HCT116 (cell line): Measurements from ENCODE around the gene SH3BP5L. TPM values are rescaled to one million over a fixed set of nuclear protein-coding genes. Genes with fewer than 3 reads are reported as not detected.

ENCODE experiments used
- CBX3 ChIP-seq: IDR thresholded peaks from 2 replicates; pipeline ENCODE4 v1.6.1; 2012; ENCODE audit warnings: low read depth
- EGR1 ChIP-seq: IDR thresholded peaks from 2 replicates; pipeline ENCODE4 v1.6.1; 2012; ENCODE audit warnings: low read depth
- ELF1 ChIP-seq: IDR thresholded peaks from 2 replicates; pipeline ENCODE4 v1.6.1; 2012; ENCODE audit warnings: low read depth, borderline replicate concordance
- EZH2 ChIP-seq: fragments of 200-600 bp; sonication (generic); IDR thresholded peaks from 2 replicates; pipeline ENCODE4 v1.6.1; 2017; ENCODE audit warnings: antibody characterized with exemption, mixed run types
- FOSL1 ChIP-seq: IDR thresholded peaks from 2 replicates; pipeline ENCODE4 v1.6.1; 2012; ENCODE audit warnings: low read depth
- POLR2AphosphoS5 ChIP-seq: IDR thresholded peaks from 2 replicates; pipeline ENCODE4 v1.6.1; 2011; ENCODE audit warnings: mild to moderate bottlenecking, low read depth, low read length, moderate library complexity
- SRF ChIP-seq: IDR thresholded peaks from 2 replicates; pipeline ENCODE4 v1.6.1; 2012; ENCODE audit warnings: low read depth
- YY1 ChIP-seq: IDR thresholded peaks from 2 replicates; pipeline ENCODE4 v1.6.1; 2011; ENCODE audit warnings: low read length, low read depth, moderate library complexity, mild to moderate bottlenecking; ENCODE audit not compliant: insufficient replicate concordance; ENCODE audit errors: extremely low read depth
- ZFX ChIP-seq: fragments of 450-650 bp; IDR thresholded peaks from 2 replicates; pipeline ENCODE4 v1.6.1; 2017
- total RNA-seq: library from RNA; stranded (reverse); gene quantifications from one replicate; pipeline ENCODE4 v1.2.1, GENCODE V29; 2021; ENCODE audit not compliant: unreplicated experiment
- TF ChIP-seq, protein P1 (sequence below), 3 experiments: fragments of 200-600 bp in 1 of 3; sonication (generic) in 1 of 3; IDR thresholded peaks in 2 of 3; conservative IDR thresholded peaks in 1 of 3; 2 replicates each; pipeline ENCODE4 v1.5.1; 2012 to 2017; ENCODE audit warnings: low read depth in 2 of 3, low read length in 2 of 3, antibody characterized with exemption in 1 of 3, borderline replicate concordance in 1 of 3, control low read depth in 1 of 3, mild to moderate bottlenecking in 1 of 3, mixed read lengths in 1 of 3, mixed run types in 1 of 3, moderate library complexity in 1 of 3; ENCODE audit not compliant: insufficient read depth in 1 of 3
- TF ChIP-seq, protein P2 (sequence below): IDR thresholded peaks from 2 replicates; pipeline ENCODE4 v1.6.1; 2012
- TF ChIP-seq, protein P3 (sequence below): IDR thresholded peaks from 2 replicates; pipeline ENCODE4 v1.6.1; 2012
- TF ChIP-seq, protein P4 (sequence below): IDR thresholded peaks from 2 replicates; pipeline ENCODE4 v1.6.1; 2011; ENCODE audit warnings: mild to moderate bottlenecking, low read length, moderate library complexity; ENCODE audit not compliant: insufficient replicate concordance; ENCODE audit errors: extremely low read depth

The SH3BP5L gene
- total RNA-seq, 1 experiment from 2014 or later = 22.3 TPM

DNA sequence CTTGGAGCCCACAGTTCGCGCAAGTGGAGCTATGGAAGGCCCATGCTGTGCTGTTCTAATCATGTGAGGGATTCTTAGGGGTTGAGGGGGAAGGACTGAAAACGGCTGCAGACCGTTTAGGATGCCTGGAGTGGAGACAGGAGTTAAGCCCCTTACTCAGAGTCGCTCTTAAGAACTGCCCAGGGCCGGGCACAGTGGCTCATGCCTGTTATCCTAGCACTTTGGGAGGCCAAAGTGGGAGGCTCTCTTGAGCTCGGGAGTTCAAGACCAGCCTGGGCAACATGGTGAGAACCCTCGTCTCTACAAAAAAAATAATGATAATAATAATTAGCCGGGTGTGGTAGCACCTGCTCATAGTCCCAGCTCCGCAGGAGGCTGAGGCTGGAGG is 13.4 kb upstream of the SH3BP5L start (continued):
- TF ChIP-seq, protein P1, sequence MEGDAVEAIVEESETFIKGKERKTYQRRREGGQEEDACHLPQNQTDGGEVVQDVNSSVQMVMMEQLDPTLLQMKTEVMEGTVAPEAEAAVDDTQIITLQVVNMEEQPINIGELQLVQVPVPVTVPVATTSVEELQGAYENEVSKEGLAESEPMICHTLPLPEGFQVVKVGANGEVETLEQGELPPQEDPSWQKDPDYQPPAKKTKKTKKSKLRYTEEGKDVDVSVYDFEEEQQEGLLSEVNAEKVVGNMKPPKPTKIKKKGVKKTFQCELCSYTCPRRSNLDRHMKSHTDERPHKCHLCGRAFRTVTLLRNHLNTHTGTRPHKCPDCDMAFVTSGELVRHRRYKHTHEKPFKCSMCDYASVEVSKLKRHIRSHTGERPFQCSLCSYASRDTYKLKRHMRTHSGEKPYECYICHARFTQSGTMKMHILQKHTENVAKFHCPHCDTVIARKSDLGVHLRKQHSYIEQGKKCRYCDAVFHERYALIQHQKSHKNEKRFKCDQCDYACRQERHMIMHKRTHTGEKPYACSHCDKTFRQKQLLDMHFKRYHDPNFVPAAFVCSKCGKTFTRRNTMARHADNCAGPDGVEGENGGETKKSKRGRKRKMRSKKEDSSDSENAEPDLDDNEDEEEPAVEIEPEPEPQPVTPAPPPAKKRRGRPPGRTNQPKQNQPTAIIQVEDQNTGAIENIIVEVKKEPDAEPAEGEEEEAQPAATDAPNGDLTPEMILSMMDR (IDR thresholded peaks at IDR 0.05 in 2 of 3, conservative IDR thresholded peaks at IDR 0.05 in 1 of 3; ENCODE audit: borderline replicate concordance in 1 of 3, insufficient read depth in 1 of 3, low read depth in 2 of 3, low read length in 2 of 3) = no peak
- no peak for TF ChIP-seq CBX3
- no peak for TF ChIP-seq SRF
- no peak for TF ChIP-seq ELF1
- TF ChIP-seq POLR2AphosphoS5 = no peak
- TF ChIP-seq ZFX = no peak
- no peak for TF ChIP-seq FOSL1
- TF ChIP-seq, protein P2, sequence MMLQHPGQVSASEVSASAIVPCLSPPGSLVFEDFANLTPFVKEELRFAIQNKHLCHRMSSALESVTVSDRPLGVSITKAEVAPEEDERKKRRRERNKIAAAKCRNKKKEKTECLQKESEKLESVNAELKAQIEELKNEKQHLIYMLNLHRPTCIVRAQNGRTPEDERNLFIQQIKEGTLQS = no peak
- TF ChIP-seq EZH2 = no peak
- TF ChIP-seq EGR1 = no peak
- TF ChIP-seq YY1 = no peak
- TF ChIP-seq, protein P3, sequence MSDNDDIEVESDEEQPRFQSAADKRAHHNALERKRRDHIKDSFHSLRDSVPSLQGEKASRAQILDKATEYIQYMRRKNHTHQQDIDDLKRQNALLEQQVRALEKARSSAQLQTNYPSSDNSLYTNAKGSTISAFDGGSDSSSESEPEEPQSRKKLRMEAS = no peak
- TF ChIP-seq, protein P4, sequence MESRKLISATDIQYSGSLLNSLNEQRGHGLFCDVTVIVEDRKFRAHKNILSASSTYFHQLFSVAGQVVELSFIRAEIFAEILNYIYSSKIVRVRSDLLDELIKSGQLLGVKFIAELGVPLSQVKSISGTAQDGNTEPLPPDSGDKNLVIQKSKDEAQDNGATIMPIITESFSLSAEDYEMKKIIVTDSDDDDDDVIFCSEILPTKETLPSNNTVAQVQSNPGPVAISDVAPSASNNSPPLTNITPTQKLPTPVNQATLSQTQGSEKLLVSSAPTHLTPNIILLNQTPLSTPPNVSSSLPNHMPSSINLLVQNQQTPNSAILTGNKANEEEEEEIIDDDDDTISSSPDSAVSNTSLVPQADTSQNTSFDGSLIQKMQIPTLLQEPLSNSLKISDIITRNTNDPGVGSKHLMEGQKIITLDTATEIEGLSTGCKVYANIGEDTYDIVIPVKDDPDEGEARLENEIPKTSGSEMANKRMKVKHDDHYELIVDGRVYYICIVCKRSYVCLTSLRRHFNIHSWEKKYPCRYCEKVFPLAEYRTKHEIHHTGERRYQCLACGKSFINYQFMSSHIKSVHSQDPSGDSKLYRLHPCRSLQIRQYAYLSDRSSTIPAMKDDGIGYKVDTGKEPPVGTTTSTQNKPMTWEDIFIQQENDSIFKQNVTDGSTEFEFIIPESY = no peak
